Spleen (tissue), 11 donors: ENCODE data around the gene PTPRE. TPM values are rescaled to one million over a fixed set of nuclear protein-coding genes. Genes with fewer than 3 reads are reported as not detected.
A peak's percentile ranks its signal among the peaks of the same experiment; 100 is the strongest.

ENCODE experiments used
- DNase-seq: peaks from one replicate; pipeline ENCODE4 v3.0.0-alpha.2; 2020
- H3K27ac ChIP-seq, 8 donors: fragments of 200-600 bp; sonication (generic) in 7 of 8; 1 replicate in 4 of 8; 2 replicates in 4 of 8; pipeline versions ENCODE4 v1.5.0 to v1.8.0; 2016 to 2021; ENCODE audit warnings: inconsistent platforms in 4 of 8, mild to moderate bottlenecking in 4 of 8, moderate library complexity in 1 of 8
- H3K27me3 ChIP-seq, 7 donors: fragments of 200-600 bp; sonication (generic) in 6 of 7; replicated peaks in 1 of 7; 1 replicate in 4 of 7; 2 replicates in 3 of 7; pipeline versions ENCODE4 v1.5.0 to v1.8.0; 2016 to 2021; ENCODE audit warnings: inconsistent platforms in 3 of 7, mild to moderate bottlenecking in 1 of 7
- H3K36me3 ChIP-seq, 6 donors: fragments of 200-600 bp; sonication (generic) in 5 of 6; 1 replicate in 4 of 6; 2 replicates in 2 of 6; pipeline versions ENCODE4 v1.5.0 to v1.8.0; 2016 to 2021; ENCODE audit warnings: inconsistent platforms in 2 of 6
- H3K4me1 ChIP-seq, 6 donors: fragments of 200-600 bp; sonication (generic) in 5 of 6; 1 replicate in 3 of 6; 2 replicates in 3 of 6; pipeline versions ENCODE4 v1.5.0 to v1.8.0; 2016 to 2021; ENCODE audit warnings: inconsistent platforms in 3 of 6
- H3K4me3 ChIP-seq, 8 donors: fragments of 200-600 bp; sonication (generic) in 7 of 8; 1 replicate in 4 of 8; 2 replicates in 4 of 8; pipeline versions ENCODE4 v1.5.0 to v1.8.0; 2016 to 2021; ENCODE audit warnings: inconsistent platforms in 4 of 8, mild to moderate bottlenecking in 4 of 8, moderate library complexity in 2 of 8
- H3K9me3 ChIP-seq, 8 donors: fragments of 200-600 bp; sonication (generic) in 7 of 8; 1 replicate in 4 of 8; 2 replicates in 4 of 8; pipeline versions ENCODE4 v1.5.0 to v1.8.0; 2016 to 2021; ENCODE audit warnings: inconsistent platforms in 4 of 8
- CTCF ChIP-seq, 11 experiments: fragments of 200-600 bp in 7 of 11; fragments of 450-650 bp in 4 of 11; sonication (generic) in 4 of 11; IDR thresholded peaks in 8 of 11; conservative IDR thresholded peaks in 3 of 11; 1 replicate in 7 of 11; 2 replicates in 4 of 11; pipeline versions ENCODE4 v1.4.0 to v1.8.0; 2016 to 2021; ENCODE audit warnings: antibody characterized with exemption in 11 of 11, inconsistent platforms in 4 of 11, mild to moderate bottlenecking in 1 of 11
- POLR2A ChIP-seq, 3 donors: fragments of 450-650 bp; IDR thresholded peaks; one replicate each; pipeline ENCODE4 v1.5.1; 2017; ENCODE audit warnings: antibody characterized with exemption in 3 of 3, mild to moderate bottlenecking in 1 of 3
- POLR2AphosphoS5 ChIP-seq, 3 donors: sonication (generic); formaldehyde crosslinking; IDR thresholded peaks; one replicate each; pipeline ENCODE4 v1.5.1; 2017; ENCODE audit warnings: antibody characterized with exemption in 3 of 3
- WGBS, 5 donors: extraction: QIAGEN DNeasy Blood & Tissue Kit in 3 of 5; methylation state at CpG; one replicate each; pipeline versions ENCODE4 v1.1.5 to v1.1.7; 2013 to 2018; 5-methylcytosine and 5-hydroxymethylcytosine counted together
- intact Hi-C: fragments of 100-400 bp; cut with DNase I; formaldehyde crosslinking; loops from one replicate; pipeline ENCODE4 v1.15.0; 2023; ENCODE audit warnings: low total_unique reads
- polyA plus RNA-seq, 3 donors: library from polyadenylated mRNA; stranded (reverse); fragments of 200-250 nt; gene quantifications; one replicate each; pipeline ENCODE4 v1.2.1, GENCODE V29; 2013
- total RNA-seq, 7 donors: library from RNA; depleted of rRNA in 3 of 7; stranded (reverse); fragments of >200 nt in 3 of 7; fragmentation: NEBNext Ultra II Directional in 4 of 7; extraction: Animal tissue kit (Norgen Biotek cat#: 25700) in 4 of 7; gene quantifications; one replicate each; pipeline versions ENCODE4 v1.1.0 to v1.2.1, GENCODE V29; 2016 to 2021
- donor health status: healthy with polysubstance abuse.
- donor health status: DM: no; HTN: no; CAD: no; lungs with moderate emphysema.
- donor health status: DM: no; HTN: no; CAD: no.
- donor health status: Bipolar disorder and iron deficiency.
- donor health status: healthy.
- donor health status: DM: no; HTN: no; CAD: no.
- donor health status: DM: yes; HTN: yes; CAD: no.

The PTPRE gene
- total and polyA plus RNA-seq, 10 donors, result 6.2 to 133 (median 70.2) TPM

DNA sequence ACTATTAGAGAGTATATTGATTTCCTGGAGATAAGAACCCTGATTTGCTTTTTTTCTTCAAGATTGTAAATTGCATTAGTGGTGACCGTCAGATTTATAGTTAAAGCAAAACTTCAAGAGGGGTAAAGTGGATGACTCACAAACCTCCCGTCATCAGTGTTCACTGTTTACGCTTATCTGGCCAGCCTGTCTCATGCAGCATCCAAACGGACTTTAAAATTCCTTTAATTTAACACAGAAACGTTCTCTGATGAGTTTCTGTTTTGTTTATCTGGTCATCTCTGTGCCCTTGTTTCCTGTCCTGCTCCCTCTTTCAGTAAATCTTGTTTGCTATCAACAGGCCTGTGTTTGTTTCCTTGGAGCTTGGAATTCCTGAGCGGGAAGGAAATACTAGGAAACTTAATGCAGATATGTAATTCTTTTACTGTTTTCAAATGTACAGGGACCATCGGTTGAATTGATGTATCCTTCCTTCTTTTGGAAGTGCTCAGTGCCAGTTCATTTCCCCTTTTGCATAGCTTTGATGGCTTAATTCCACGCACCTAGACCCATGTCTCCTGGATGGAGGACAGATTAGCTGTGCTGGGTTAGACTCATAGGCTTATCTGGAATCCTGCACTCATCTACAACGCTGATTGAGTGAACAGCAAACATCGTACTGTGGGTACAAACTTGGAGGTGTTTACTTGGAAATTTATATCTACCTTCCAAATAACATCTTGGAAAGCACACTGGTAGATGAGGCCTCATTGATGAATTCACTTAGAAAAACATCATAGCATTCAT is 21.3 kb downstream of the PTPRE start:
- peaks cover 0 to 46% (median 12%) of the 10 kb centered on the region in 6 donors for H3K4me1 ChIP-seq
- TF ChIP-seq CTCF (IDR thresholded peaks at IDR 0.05 in 8 of 11, conservative IDR thresholded peaks at IDR 0.05 in 3 of 11) (no peak), POLR2AphosphoS5 (IDR thresholded peaks at IDR 0.05) (no peak), POLR2A (IDR thresholded peaks at IDR 0.05) (no peak)
- peaks cover 0 to 6% (median 0%) of the 10 kb centered on the region in 8 donors for H3K9me3 ChIP-seq
- peak overlapping the region in 3 of 8 donors; percentile 12 to 42 (median 12) for H3K27ac ChIP-seq
- H3K36me3 ChIP-seq, result no peaks in the 10 kb centered on the region
- WGBS, 5 donors, result 59 to 72% (median 65%) methylated on average over 10 of the region's 10 CpGs
- intact Hi-C loops, result no loop called here
- no peak overlapping the region for H3K4me3 ChIP-seq
- no peaks in the 10 kb centered on the region for H3K27me3 ChIP-seq
- DNase-seq, result no peak

DNA sequence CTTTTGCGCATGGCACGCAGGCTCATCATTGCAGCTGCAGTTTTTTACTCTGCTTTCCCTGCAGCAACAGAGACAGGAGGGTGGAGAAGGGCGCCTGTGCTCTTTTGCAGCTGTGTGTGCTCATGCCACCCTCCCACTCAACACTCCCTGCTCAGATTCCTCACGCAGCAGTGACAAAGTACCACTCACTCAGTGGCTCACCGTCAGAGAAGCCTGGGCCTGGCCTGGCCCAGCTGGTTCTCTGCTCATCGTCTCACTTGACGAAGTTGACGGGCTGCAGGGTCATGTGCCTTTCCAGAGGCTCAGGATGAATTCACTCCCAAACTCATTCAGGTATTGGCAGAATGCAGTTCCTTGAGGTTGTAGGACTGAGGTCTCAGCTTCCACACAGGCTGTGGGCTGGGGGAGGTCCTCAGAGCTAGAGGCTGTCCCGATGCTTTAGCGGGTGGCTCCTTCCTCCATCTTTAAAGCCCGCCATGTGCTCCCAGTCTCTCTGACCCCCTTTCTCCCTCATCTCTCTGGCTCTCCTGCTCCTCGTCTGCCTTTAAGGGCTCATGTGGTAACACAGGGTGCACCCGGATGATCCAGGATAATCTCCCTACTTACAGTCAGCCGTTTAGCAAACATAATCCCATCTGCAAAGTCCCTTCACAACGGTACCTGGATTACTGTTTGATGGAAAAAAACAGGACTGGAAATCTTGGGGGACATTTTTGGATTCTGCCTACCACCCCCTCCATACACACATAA is 25.8 kb downstream of the PTPRE start:
- peaks cover 0 to 6% (median 0%) of the 10 kb centered on the region in 8 donors for H3K9me3 ChIP-seq
- H3K27ac ChIP-seq, result no peak overlapping the region
- TF ChIP-seq POLR2A (IDR thresholded peaks at IDR 0.05) (no peak), CTCF (IDR thresholded peaks at IDR 0.05 in 8 of 11, conservative IDR thresholded peaks at IDR 0.05 in 3 of 11) (no peak), POLR2AphosphoS5 (IDR thresholded peaks at IDR 0.05) (no peak)
- WGBS, 5 donors, result 94 to 98% (median 94%) methylated on average over 15 of the region's 15 CpGs
- DNase-seq, result no peak
- intact Hi-C loops, result no loop called here
- peaks cover 0 to 18% (median 0%) of the 10 kb centered on the region in 6 donors for H3K36me3 ChIP-seq
- H3K27me3 ChIP-seq, result no peaks in the 10 kb centered on the region
- H3K4me1 ChIP-seq, result peaks cover 0 to 17% (median 7%) of the 10 kb centered on the region in 6 donors
- H3K4me3 ChIP-seq, result no peak overlapping the region

DNA sequence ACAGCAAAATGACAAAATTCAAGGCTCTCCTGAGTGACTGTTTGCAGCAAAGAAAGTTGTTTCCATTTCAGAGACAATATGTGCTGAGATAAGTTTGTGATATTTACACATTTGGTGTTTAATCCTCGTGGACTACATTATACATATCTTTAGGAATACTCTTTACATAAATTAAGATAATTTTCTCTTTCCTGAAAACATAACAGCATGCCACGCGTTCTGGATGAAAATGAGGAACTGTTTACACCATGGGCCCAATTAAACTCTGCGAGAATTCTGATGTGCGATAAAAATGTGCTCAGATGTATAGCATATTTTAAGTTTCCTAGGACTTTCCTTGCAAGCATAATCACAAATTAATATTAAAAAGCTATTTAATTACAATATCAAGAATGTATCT is 26.4 kb downstream of the PTPRE start:
- H3K36me3 ChIP-seq, result peaks cover 0 to 18% (median 0%) of the 10 kb centered on the region in 6 donors
- TF ChIP-seq CTCF (IDR thresholded peaks at IDR 0.05 in 8 of 11, conservative IDR thresholded peaks at IDR 0.05 in 3 of 11) (no peak), POLR2AphosphoS5 (IDR thresholded peaks at IDR 0.05) (no peak), POLR2A (IDR thresholded peaks at IDR 0.05) (no peak)
- H3K27ac ChIP-seq, result no peak overlapping the region
- peaks cover 0 to 11% (median 3%) of the 10 kb centered on the region in 6 donors for H3K4me1 ChIP-seq
- no peaks in the 10 kb centered on the region for H3K27me3 ChIP-seq
- no peak for DNase-seq
- 75 to 82% (median 81%) methylated on average over 5 of the region's 5 CpGs for WGBS, 5 donors
- H3K9me3 ChIP-seq, result peaks cover 0 to 6% (median 0%) of the 10 kb centered on the region in 8 donors
- no peak overlapping the region for H3K4me3 ChIP-seq
- intact Hi-C loops, result no loop called here

DNA sequence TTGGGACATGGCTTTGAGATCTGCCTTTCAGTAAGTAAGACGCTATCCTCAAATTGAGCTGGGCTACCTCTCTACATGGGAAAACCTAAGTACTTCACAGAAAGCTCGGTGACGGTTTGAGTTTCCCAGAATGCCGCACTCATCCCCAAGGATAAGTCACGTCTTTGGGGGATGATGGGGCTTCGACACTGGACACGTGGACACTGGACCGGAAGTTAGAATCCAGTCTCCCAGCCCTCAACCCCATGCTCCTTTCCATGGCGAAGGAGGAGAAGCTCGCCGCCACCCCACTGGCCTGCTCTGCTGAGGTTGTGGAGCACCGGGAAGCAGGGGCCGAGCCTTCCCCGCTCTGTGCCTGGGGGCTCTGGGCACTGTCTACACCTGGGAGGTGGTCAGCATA is 27.5 kb downstream of the PTPRE start:
- peaks cover 0 to 6% (median 0%) of the 10 kb centered on the region in 8 donors for H3K9me3 ChIP-seq
- intact Hi-C loops, result no loop called here
- H3K27ac ChIP-seq, result no peak overlapping the region
- 94 to 97% (median 96%) methylated on average over 10 to 14 of the region's 14 CpGs for WGBS, 5 donors
- no peaks in the 10 kb centered on the region for H3K27me3 ChIP-seq
- TF ChIP-seq POLR2AphosphoS5 (IDR thresholded peaks at IDR 0.05) (no peak), POLR2A (IDR thresholded peaks at IDR 0.05) (no peak), CTCF (IDR thresholded peaks at IDR 0.05 in 8 of 11, conservative IDR thresholded peaks at IDR 0.05 in 3 of 11) (no peak)
- no peak overlapping the region for H3K4me3 ChIP-seq
- H3K4me1 ChIP-seq, result peaks cover 0 to 4% (median 0%) of the 10 kb centered on the region in 6 donors
- H3K36me3 ChIP-seq, result peaks cover 0 to 18% (median 0%) of the 10 kb centered on the region in 6 donors
- no peak for DNase-seq
